ENCODE results near the gene ACTMAP.

Gene ACTMAP

GRCh38 chr19:40697007-40697406, 53.3 kb downstream of the ACTMAP start:
- H3K4me3 ChIP-seq (ENCODE audit: low read depth, low read length) = no peak overlapping the region
- TF ChIP-seq CTCF (IDR thresholded peaks at IDR 0.05; ENCODE audit: low read depth, low read length) = no peak
- no peaks in the 10 kb centered on the region for H3K9me3 ChIP-seq
- DNase-seq = no peak
- peaks cover under 1% of the 10 kb centered on the region for H3K4me1 ChIP-seq
- H3K36me3 ChIP-seq = no peaks in the 10 kb centered on the region
- no peaks in the 10 kb centered on the region for H3K27me3 ChIP-seq

GRCh38 chr19:40695881-40696280, 54.4 kb downstream of the ACTMAP start:
- H3K4me3 ChIP-seq (ENCODE audit: low read depth, low read length) = no peak overlapping the region
- TF ChIP-seq CTCF (IDR thresholded peaks at IDR 0.05; ENCODE audit: low read depth, low read length) = no peak
- H3K9me3 ChIP-seq = no peaks in the 10 kb centered on the region
- peaks cover 12% of the 10 kb centered on the region for H3K4me1 ChIP-seq
- no peak for DNase-seq
- peaks cover 3% of the 10 kb centered on the region; the same call in 1 of the 2 replicates for H3K36me3 ChIP-seq
- no peaks in the 10 kb centered on the region for H3K27me3 ChIP-seq

- H3K9me3 ChIP-seq = no peaks in the 10 kb centered on the region
- no peak overlapping the region for H3K4me3 ChIP-seq (ENCODE audit: low read depth, low read length)
- DNase-seq = no peak
- TF ChIP-seq CTCF (IDR thresholded peaks at IDR 0.05; ENCODE audit: low read depth, low read length) = no peak
- H3K36me3 ChIP-seq = peaks cover 3% of the 10 kb centered on the region; the same call in 1 of the 2 replicates
- peaks cover 13% of the 10 kb centered on the region for H3K4me1 ChIP-seq
- H3K27me3 ChIP-seq = no peaks in the 10 kb centered on the region
Measured at GRCh38 chr19:40693896-40694295, 56.4 kb downstream of the ACTMAP start.

DNA sequence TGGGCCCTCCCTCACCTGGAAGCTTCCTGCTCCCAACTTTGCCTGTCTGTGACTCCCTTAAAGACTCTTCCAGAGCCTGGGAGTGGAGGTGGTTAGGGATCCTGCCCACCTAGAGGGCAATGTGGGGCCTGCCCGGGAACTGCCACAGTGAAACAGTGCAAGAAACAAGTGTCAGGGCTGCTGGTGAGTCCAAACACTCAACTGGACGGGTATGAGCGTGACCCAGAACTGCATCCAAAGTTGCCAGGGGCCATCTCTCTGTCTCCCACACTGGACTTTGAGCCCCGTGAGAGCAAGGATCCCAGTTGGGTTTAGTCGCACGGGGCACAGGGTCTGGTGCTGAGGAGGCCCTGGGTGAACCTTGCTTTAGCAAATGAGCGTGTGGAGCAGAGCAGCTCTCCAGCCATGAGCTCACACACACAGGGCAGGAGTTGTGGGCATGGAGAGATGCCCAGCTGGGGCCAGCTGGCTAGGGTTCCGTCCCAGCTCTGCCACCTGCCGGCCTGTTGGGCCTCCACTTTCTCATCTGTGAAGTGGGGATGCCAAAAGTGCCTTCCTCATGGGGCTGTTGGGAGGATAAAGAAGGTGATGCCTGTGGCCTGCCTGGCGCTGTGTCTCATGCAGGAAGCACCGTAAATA, 57.0 kb downstream of the ACTMAP start:
- Histone ChIP-seq H3K4me1 (peaks cover 13% of the 10 kb centered on the region), H3K36me3 (peaks cover 3% of the 10 kb centered on the region; the same call in 1 of the 2 replicates), H3K9me3 (no peaks in the 10 kb centered on the region), H3K4me3 (ENCODE audit: low read depth, low read length) (no peak overlapping the region), H3K27me3 (no peaks in the 10 kb centered on the region)
- DNase-seq = no peak
- TF ChIP-seq CTCF (IDR thresholded peaks at IDR 0.05; ENCODE audit: low read depth, low read length) = no peak

DNA sequence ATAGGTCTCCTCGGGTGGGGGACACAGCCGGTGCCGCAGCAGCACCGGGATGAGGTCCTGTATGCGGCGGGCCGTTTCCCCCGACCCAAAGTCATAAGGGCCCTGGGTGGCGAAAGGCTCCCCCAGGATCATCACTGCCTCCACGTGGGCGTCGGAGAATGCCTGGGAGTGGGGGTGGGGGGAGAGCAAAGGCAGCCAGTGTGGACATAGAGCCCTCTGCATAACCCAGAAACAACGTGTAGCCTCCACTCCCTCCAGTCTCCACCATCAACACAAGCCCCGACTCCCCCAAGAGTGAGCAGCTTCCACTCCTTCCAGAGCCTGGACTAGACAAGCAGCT, 58.1 kb downstream of the ACTMAP start:
- no peaks in the 10 kb centered on the region for H3K9me3 ChIP-seq
- no peak for DNase-seq
- H3K36me3 ChIP-seq = peaks cover 3% of the 10 kb centered on the region; the same call in 1 of the 2 replicates
- peaks cover 13% of the 10 kb centered on the region for H3K4me1 ChIP-seq
- no peak for TF ChIP-seq CTCF (IDR thresholded peaks at IDR 0.05; ENCODE audit: low read depth, low read length)
- H3K4me3 ChIP-seq (ENCODE audit: low read depth, low read length) = no peak overlapping the region
- H3K27me3 ChIP-seq = no peaks in the 10 kb centered on the region

DNA sequence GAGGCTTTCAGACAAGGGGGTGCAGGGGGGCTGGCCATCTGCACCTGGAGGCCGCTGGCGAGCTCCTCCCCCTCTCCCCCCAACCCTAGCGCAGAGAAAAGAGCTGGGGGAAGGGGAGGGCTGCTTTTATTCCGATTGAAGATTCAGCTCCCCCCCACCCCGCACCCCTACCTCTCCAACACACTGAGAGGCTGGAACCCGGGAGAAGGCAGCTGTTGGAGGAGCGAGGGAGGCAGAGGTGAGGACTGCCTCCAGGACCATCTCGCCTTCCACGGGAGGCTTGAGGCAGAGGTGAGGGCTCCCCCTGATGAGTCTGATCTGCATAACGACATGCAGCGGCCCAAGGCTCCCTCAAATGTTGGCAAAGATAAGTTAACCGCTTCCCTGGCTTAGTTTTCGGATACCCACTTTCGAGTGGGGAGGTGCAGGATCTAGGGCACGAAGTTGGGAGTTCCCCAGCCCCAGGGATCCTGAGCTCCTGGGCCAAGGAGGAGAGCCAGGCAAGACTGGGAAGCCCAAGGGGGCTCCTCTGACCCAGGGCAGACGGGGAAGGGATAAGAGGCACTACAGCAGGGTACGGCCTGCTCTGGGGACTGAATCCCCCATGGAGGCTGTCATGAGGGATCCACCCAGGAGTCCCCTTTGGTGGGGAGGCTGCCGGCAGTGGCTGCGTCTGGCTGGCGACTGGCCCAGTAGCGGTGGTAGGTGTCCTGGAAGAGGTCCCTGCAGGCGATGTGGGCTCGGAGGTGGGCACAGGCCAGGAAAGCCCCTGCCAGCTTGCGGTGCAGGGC, 58.7 kb downstream of the ACTMAP start:
- Histone ChIP-seq H3K36me3 (peaks cover 3% of the 10 kb centered on the region; the same call in 1 of the 2 replicates), H3K4me1 (peaks cover 13% of the 10 kb centered on the region), H3K9me3 (no peaks in the 10 kb centered on the region), H3K4me3 (ENCODE audit: low read depth, low read length) (no peak overlapping the region), H3K27me3 (no peaks in the 10 kb centered on the region)
- DNase-seq = no peak
- no peak for TF ChIP-seq CTCF (IDR thresholded peaks at IDR 0.05; ENCODE audit: low read depth, low read length)

All from BE2C (cell line).